ACC112 (cell line): ENCODE results near the gene NDUFB5.

Experiments
- H2AFZ ChIP-seq: fragments of 200-600 bp; sonication (generic); one replicate; pipeline ENCODE4 v1.6.0; 2017; ENCODE audit warnings: antibody characterized with exemption, low read length; ENCODE audit not compliant: unreplicated experiment
- H3K27ac ChIP-seq: fragments of 200-600 bp; sonication (generic); 2 replicates; pipeline ENCODE4 v1.5.1; 2014; ENCODE audit warnings: low read depth, mild to moderate bottlenecking, antibody characterized with exemption, low read length, moderate library complexity
- H3K27me3 ChIP-seq: fragments of 200-600 bp; sonication (generic); 2 replicates; pipeline ENCODE4 v1.6.1; 2014; ENCODE audit warnings: mild to moderate bottlenecking, antibody characterized with exemption, low read length, moderate library complexity, mixed read lengths; ENCODE audit not compliant: insufficient read depth
- H3K36me3 ChIP-seq: fragments of 200-600 bp; sonication (generic); 2 replicates; pipeline ENCODE4 v1.6.1; 2016; ENCODE audit warnings: mild to moderate bottlenecking, antibody characterized with exemption, low read length, moderate library complexity, mixed read lengths; ENCODE audit not compliant: insufficient read depth
- H3K4me1 ChIP-seq: fragments of 200-600 bp; sonication (generic); one replicate; pipeline ENCODE4 v1.6.1; 2016; ENCODE audit warnings: low read length, mixed read lengths; ENCODE audit not compliant: insufficient read depth, unreplicated experiment, control insufficient read depth
- H3K4me3 ChIP-seq: fragments of 200-600 bp; sonication (generic); 2 replicates; pipeline ENCODE4 v1.5.1; 2014; ENCODE audit warnings: mild to moderate bottlenecking, low read depth, low read length
- H3K79me2 ChIP-seq: fragments of 200-600 bp; sonication (generic); one replicate; pipeline ENCODE4 v1.6.0; 2016; ENCODE audit warnings: low read length; ENCODE audit not compliant: control insufficient read depth, unreplicated experiment, insufficient read depth

NDUFB5 gene

GRCh38 chr3:179604321-179605078 lies at the start of gene NDUFB5, which contains the start of gene MRPL47:
NDUFB5 (plus strand) TSS chr3:179604794; CDS start chr3:179604816, 22 bp downstream.
MRPL47 (minus strand) TSS chr3:179604638; CDS start chr3:179604624, 14 bp downstream.
- H3K36me3 ChIP-seq: peaks cover 4% of the 10 kb centered on the region
- H3K79me2 ChIP-seq: peaks cover 65% of the 10 kb centered on the region
- H3K4me1 ChIP-seq: peaks cover 10% of the 10 kb centered on the region
- H3K27me3 ChIP-seq: no peaks in the 10 kb centered on the region
- peak within 1 kb of the TSS; percentile 99 for H2AFZ ChIP-seq
- H3K4me3 ChIP-seq: peak within 1 kb of the TSS; percentile 98
- peak within 1 kb of the TSS; percentile 81 for H3K27ac ChIP-seq

- Histone ChIP-seq H3K4me1 (peaks cover 4% of the 10 kb centered on the region), H2AFZ (peak overlapping the region; percentile 87), H3K27ac (no peak overlapping the region), H3K27me3 (no peaks in the 10 kb centered on the region), H3K36me3 (no peaks in the 10 kb centered on the region), H3K79me2 (peaks cover 4% of the 10 kb centered on the region), H3K4me3 (no peak overlapping the region)
These were observed 45.7 kb upstream of the NDUFB5 start for GRCh38 chr3:179558742-179559364.

- no peaks in the 10 kb centered on the region for H3K27me3 ChIP-seq
- no peaks in the 10 kb centered on the region for H3K36me3 ChIP-seq
- no peak overlapping the region for H2AFZ ChIP-seq
- no peak overlapping the region for H3K27ac ChIP-seq
- peaks cover 12% of the 10 kb centered on the region for H3K4me1 ChIP-seq
- no peak overlapping the region for H3K4me3 ChIP-seq
- H3K79me2 ChIP-seq: peaks cover 22% of the 10 kb centered on the region
These were observed 43.8 kb upstream of the NDUFB5 start for GRCh38 chr3:179560791-179561190.

DNA sequence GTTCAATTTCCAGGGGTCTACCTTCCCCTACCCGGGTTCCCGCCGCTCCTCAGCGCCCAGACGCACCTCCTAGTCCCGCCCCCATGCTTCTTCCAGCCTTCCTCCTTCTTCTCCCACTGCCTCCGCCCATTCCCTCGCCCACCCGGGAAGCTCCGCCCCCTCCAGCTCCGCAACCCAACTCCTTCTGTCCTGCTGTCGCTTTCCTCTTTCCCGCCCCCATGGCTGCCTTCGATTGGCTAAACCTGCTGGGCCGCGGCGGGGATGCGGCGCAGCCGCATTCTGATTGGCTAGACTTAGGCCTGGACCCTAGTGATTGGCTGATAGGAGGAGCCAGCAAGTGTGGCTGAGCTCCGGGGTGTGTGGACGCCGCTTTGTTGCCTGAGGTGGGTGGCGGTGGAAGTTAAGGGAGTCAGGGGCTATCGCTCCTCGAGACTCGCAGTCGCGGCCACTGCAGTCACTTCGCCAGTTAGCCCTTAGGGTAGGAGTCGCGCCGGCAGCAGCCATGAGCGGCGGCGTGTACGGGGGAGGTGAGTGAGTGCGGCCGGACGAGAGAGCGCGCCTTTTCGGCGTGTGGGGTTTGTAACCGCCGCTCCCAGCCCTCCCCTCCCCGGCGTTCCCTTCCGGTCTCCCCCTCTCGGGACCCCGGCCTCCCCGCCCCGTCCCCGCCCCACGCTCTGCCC lies 41.9 kb upstream of the NDUFB5 start, which contains the start of gene ACTL6A:
ACTL6A (plus strand) TSS at position 336 of the 680 bp plus-strand sequence; CDS start at position 503, 167 bp downstream.
- no peaks in the 10 kb centered on the region for H3K36me3 ChIP-seq
- H2AFZ ChIP-seq: peak within 1 kb of the TSS; percentile 78
- no peaks in the 10 kb centered on the region for H3K27me3 ChIP-seq
- peak within 1 kb of the TSS; percentile 66 for H3K27ac ChIP-seq
- peak within 1 kb of the TSS; percentile 87 for H3K4me3 ChIP-seq
- H3K4me1 ChIP-seq: peaks cover 12% of the 10 kb centered on the region
- H3K79me2 ChIP-seq: peaks cover 38% of the 10 kb centered on the region

DNA sequence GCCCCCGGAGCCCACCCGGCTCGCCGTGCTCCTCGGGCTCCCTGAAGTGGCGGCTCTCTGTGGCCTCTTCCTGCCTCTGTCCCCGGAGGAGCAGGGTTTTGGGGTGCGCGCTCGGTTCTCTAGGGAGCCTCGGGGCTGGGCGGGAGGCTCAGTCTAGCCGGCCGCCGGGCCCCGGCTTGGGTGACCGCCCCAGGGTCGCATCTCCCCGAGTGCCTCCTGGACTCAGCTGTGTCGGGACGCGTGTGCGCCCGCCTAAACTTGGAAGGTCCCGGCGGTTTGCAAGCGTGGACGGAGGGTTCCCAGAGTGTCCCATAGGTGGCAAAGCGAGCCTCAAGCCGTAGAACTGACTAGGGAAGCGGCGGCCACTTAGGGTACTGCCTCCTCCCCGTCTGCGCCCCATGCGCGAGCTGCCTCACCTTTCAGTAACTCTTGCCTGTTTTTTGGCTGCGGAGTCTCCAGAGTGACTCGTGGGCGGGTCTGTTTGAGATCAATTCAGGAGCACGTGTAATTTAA lies 41.3 kb upstream of the NDUFB5 start:
- H3K27ac ChIP-seq: peak overlapping the region; percentile 66
- no peaks in the 10 kb centered on the region for H3K36me3 ChIP-seq
- H3K27me3 ChIP-seq: no peaks in the 10 kb centered on the region
- peaks cover 38% of the 10 kb centered on the region for H3K79me2 ChIP-seq
- peak overlapping the region; percentile 87 for H3K4me3 ChIP-seq
- peak overlapping the region; percentile 78 for H2AFZ ChIP-seq
- H3K4me1 ChIP-seq: peaks cover 11% of the 10 kb centered on the region

DNA sequence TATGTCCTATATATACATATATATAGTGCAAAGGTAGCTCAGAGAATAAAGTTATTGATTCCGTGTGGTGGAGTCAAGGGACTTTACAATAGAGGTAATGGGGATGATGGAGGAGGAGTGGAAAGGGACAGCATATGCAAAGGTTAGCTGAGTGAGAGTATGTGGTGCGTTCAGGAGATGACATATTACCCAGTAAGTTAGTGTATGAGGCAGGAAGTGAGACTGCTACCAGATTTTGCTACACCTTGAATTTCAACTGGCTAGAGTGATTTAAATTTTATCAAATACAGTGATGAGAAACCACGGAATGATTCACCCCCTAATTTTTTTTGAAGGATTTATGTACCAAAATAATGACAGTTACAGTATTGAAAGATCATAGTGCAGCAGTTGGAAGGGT lies 39.1 kb upstream of the NDUFB5 start:
- Histone ChIP-seq H3K79me2 (peaks cover 48% of the 10 kb centered on the region), H3K36me3 (peaks cover 5% of the 10 kb centered on the region; the same call in 1 of the 2 replicates), H3K27me3 (no peaks in the 10 kb centered on the region), H3K27ac (no peak overlapping the region), H3K4me3 (no peak overlapping the region), H3K4me1 (peaks cover 9% of the 10 kb centered on the region), H2AFZ (no peak overlapping the region)

- Histone ChIP-seq H2AFZ (no peak overlapping the region), H3K27me3 (no peaks in the 10 kb centered on the region), H3K4me1 (no peaks in the 10 kb centered on the region), H3K36me3 (peaks cover 22% of the 10 kb centered on the region), H3K27ac (no peak overlapping the region), H3K79me2 (no peaks in the 10 kb centered on the region), H3K4me3 (no peak overlapping the region)
These were observed 23.6 kb upstream of the NDUFB5 start for GRCh38 chr3:179580992-179581391.

- Histone ChIP-seq H3K36me3 (peaks cover 43% of the 10 kb centered on the region), H3K27me3 (no peaks in the 10 kb centered on the region), H3K4me1 (no peaks in the 10 kb centered on the region), H2AFZ (no peak overlapping the region), H3K27ac (peak overlapping the region; percentile 51; the same call in 1 of the 2 replicates), H3K4me3 (no peak overlapping the region), H3K79me2 (no peaks in the 10 kb centered on the region)
These were observed 15.5 kb upstream of the NDUFB5 start for GRCh38 chr3:179589143-179589542.

GRCh38 chr3:179590669-179591068 lies 13.9 kb upstream of the NDUFB5 start:
- no peak overlapping the region for H3K27ac ChIP-seq
- no peaks in the 10 kb centered on the region for H3K27me3 ChIP-seq
- H3K4me1 ChIP-seq: no peaks in the 10 kb centered on the region
- no peak overlapping the region for H3K4me3 ChIP-seq
- H3K79me2 ChIP-seq: no peaks in the 10 kb centered on the region
- peaks cover 41% of the 10 kb centered on the region for H3K36me3 ChIP-seq
- no peak overlapping the region for H2AFZ ChIP-seq

DNA sequence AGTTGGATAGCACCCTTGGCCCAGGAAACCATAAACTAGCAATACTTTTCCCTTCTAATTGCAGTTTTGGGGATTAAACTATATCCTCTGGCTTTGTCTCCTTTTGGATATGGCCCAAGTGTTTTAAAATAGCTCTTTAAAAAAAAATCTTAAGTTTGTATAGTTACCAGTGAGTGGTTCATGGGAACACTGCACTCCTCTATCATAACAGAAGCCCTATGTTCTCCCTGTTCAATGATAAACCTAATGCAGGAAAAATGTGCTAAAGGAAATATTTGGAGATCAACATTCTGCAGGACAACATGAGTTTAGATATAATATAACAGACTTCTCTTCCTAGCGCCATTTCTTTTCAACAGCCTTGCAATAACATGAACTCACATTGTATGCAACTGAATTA lies 13.3 kb upstream of the NDUFB5 start:
- peaks cover 44% of the 10 kb centered on the region for H3K36me3 ChIP-seq
- no peak overlapping the region for H3K27ac ChIP-seq
- H2AFZ ChIP-seq: no peak overlapping the region
- H3K4me1 ChIP-seq: no peaks in the 10 kb centered on the region
- no peaks in the 10 kb centered on the region for H3K27me3 ChIP-seq
- no peak overlapping the region for H3K4me3 ChIP-seq
- H3K79me2 ChIP-seq: no peaks in the 10 kb centered on the region
